Activated CD8-positive, alpha-beta memory T cell treated with anti-CD3 and anti-CD28 coated beads, Interleukin-2, amount 10 ng/mL, durations not matched to agents 7 days and 5 days (primary cell): Measurements from ENCODE around the gene GRIK2. TPM values are rescaled to one million over a fixed set of nuclear protein-coding genes. Genes with fewer than 3 reads are reported as not detected.

Experiments
- ATAC-seq: fragments of 150-1000 bp; cut with Tn5 transposase; one replicate; pipeline ENCODE4 v1.10.0; 2021; ENCODE audit warnings: moderate library complexity
- CTCF ChIA-PET: fragments of 350-600 bp; sonication (Branson Sonifier 250); formaldehyde crosslinking; loops from one replicate; lab custom pipeline; 2021; ENCODE audit warnings: antibody characterized with exemption; lab: Charles Lee
- DNase-seq: peaks from one replicate; pipeline ENCODE4 v3.0.0-alpha.2; 2020
- H3K27ac Mint-ChIP-seq: one replicate; pipeline ENCODE4 v1.8.0; 2021; ENCODE audit warnings: mild to moderate bottlenecking, mixed read lengths
- H3K27me3 Mint-ChIP-seq: one replicate; pipeline ENCODE4 v1.8.0; 2021; ENCODE audit warnings: mixed read lengths
- H3K36me3 Mint-ChIP-seq: one replicate; pipeline ENCODE4 v1.8.0; 2021; ENCODE audit warnings: mild to moderate bottlenecking, mixed read lengths
- H3K4me1 Mint-ChIP-seq: one replicate; pipeline ENCODE4 v1.8.0; 2021; ENCODE audit warnings: mixed read lengths
- H3K4me3 Mint-ChIP-seq: one replicate; pipeline ENCODE4 v1.8.0; 2021; ENCODE audit warnings: mild to moderate bottlenecking, moderate library complexity, mixed read lengths
- H3K9me3 Mint-ChIP-seq: one replicate; pipeline ENCODE4 v1.8.0; 2022; ENCODE audit warnings: low read depth, mixed read lengths
- total RNA-seq, 2 experiments: library from RNA; stranded (reverse); gene quantifications; one replicate each; pipeline ENCODE4 v1.2.3, GENCODE V29; 2021

GRIK2 gene
- total RNA-seq, 2 experiments from 2014 or later: not detected

DNA sequence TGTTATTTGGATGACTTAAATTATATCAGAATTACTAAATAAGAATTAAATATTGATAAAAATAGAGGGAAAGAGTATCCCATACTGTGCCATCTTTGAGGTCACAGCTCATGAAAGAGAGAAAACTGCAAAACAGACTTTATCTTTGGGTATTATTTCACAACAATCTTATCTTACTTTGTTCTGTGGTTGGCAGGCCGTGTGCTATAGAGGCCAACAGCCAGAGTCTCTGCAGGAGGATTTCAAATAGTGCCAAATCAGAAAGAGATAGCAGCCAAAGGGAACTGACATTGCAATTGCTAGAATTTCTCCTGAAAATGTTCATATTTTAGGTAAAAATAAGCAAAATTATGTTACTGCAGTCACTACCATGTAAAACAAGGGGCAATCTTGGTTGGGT is 354.2 kb downstream of the GRIK2 start:
- Mint-ChIP-seq H3K4me1 (no peaks in the 10 kb centered on the region), H3K27me3 (no peaks in the 10 kb centered on the region), H3K27ac (no peak overlapping the region), H3K9me3 (no peaks in the 10 kb centered on the region), H3K36me3 (no peaks in the 10 kb centered on the region), H3K4me3 (no peak overlapping the region)
- ATAC-seq: no peak
- CTCF ChIA-PET: no interaction called here
- DNase-seq: no peak

DNA sequence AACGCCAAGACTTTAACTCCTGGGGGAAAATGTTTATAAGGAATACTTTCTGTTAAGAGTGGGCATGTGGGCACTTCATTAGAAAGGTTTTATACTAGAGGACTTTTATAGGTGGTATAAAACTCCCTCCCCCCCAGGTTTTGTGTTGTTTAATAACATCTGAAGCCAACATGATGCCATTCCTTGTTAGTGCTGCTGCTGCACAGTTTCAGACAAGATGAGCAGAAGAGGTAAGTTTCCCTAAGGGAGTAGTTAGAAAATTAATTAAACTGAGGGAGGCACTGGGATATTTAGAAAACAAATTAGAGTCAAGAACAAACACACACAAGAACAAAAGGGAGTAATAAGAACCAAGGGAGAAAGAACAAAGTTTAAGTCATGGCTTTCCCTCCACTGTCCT is 362.4 kb downstream of the GRIK2 start:
- H3K27me3 Mint-ChIP-seq: no peaks in the 10 kb centered on the region
- no peak overlapping the region for H3K4me3 Mint-ChIP-seq
- CTCF ChIA-PET: no interaction called here
- ATAC-seq: no peak
- no peaks in the 10 kb centered on the region for H3K4me1 Mint-ChIP-seq
- H3K36me3 Mint-ChIP-seq: no peaks in the 10 kb centered on the region
- no peak overlapping the region for H3K27ac Mint-ChIP-seq
- no peaks in the 10 kb centered on the region for H3K9me3 Mint-ChIP-seq
- no peak for DNase-seq

DNA sequence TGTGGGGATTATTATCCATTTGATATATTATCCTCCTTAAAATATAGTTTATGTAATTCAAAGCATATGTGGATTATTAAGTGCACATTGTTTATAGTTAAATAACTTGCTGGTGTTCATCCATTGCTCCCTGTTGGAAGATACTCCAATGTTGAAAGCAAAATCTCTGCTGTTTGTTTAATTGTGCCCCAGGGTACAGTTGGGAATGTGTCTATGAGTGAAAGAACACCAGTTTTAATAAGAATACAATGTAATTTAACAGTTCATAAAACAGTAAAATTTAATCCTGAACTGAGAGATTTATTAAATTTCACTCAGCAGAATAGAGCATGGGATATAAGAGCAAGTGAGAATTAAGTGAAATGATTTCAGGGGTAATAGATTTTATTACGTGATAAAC is 364.9 kb downstream of the GRIK2 start:
- no peak for DNase-seq
- Mint-ChIP-seq H3K27me3 (no peaks in the 10 kb centered on the region), H3K36me3 (no peaks in the 10 kb centered on the region), H3K27ac (no peak overlapping the region), H3K4me1 (no peaks in the 10 kb centered on the region), H3K9me3 (no peaks in the 10 kb centered on the region), H3K4me3 (no peak overlapping the region)
- CTCF ChIA-PET: no interaction called here
- no peak for ATAC-seq

DNA sequence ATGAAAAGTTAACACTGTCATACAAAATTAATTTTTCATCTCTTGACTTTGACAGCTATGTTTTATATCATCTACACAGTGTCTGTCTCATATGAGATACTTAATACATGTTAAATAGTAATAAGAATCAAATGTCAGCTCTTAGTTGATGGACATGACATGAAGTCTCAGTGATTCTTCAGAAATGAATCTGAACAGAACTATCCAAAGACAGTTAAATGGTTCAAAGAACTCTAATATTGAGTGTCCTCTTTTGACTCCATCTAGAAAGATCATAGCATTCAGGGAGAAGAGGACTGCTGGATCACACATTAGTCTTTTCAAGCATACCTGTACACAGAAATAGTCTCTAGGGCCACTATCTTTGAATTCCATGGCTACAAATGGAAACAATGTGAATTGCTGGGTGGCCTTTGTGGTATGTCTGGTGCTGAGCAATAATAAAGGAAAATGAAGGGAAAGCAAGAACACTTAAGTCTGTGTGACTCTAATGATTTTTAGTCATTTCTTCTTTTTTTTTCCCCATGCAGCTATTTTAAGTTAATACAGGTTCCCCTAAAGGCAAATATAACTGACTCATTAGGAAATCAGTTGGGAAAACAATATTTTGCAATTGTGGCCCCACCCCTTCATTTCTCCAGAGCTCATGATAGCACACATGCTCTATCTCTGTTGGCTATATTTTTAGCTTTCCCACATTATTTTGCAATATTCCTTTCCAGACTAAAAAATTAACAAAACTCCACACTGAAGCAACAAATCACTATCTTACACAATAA is 367.5 kb downstream of the GRIK2 start:
- Mint-ChIP-seq H3K4me3 (no peak overlapping the region), H3K27ac (no peak overlapping the region), H3K27me3 (no peaks in the 10 kb centered on the region), H3K4me1 (no peaks in the 10 kb centered on the region), H3K36me3 (no peaks in the 10 kb centered on the region), H3K9me3 (no peaks in the 10 kb centered on the region)
- DNase-seq: no peak
- CTCF ChIA-PET: no interaction called here
- ATAC-seq: no peak

DNA sequence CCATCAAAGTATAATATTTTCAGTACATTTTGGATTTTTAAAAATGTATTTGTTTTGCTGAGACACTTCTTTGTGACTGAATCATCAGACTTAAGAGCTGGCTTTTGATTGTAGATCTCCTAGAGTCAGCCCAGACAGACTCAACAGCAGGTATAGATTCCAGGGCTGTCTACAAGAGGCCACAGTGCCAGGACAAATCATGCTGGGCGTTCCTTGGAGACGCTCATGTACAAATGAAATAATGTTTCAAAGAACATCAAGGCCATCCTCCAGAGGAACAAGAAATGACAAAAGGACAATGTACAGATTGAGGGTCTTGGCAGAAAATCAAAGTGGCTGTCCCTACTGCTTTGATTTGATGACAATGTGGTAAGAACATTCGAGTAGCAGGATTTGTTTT is 369.3 kb downstream of the GRIK2 start:
- Mint-ChIP-seq H3K9me3 (no peaks in the 10 kb centered on the region), H3K27me3 (no peaks in the 10 kb centered on the region), H3K36me3 (no peaks in the 10 kb centered on the region), H3K4me3 (no peak overlapping the region), H3K27ac (no peak overlapping the region), H3K4me1 (no peaks in the 10 kb centered on the region)
- CTCF ChIA-PET: no interaction called here
- DNase-seq (no peak), ATAC-seq (no peak)

DNA sequence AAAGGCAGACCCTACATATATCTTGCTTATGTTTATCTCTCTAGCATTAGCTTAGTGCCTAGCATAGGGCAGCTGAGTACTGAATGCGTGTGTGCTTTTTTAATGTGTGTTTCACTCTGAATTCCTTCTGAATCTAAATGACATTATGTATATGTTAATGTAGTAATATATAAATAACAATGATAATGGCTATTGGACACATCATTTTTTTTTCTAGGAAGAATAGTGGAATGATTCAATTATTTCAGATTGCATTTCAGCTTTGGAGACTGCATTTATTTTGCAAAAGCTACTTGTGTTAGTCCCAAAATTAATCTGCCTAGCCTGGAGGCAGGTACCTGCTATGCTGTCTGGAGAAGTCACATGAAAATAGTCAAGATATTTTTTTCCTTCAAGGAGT is 371.8 kb downstream of the GRIK2 start:
- no peaks in the 10 kb centered on the region for H3K4me1 Mint-ChIP-seq
- CTCF ChIA-PET: no interaction called here
- H3K27ac Mint-ChIP-seq: no peak overlapping the region
- H3K9me3 Mint-ChIP-seq: no peaks in the 10 kb centered on the region
- no peaks in the 10 kb centered on the region for H3K27me3 Mint-ChIP-seq
- H3K36me3 Mint-ChIP-seq: no peaks in the 10 kb centered on the region
- no peak for DNase-seq
- no peak for ATAC-seq
- H3K4me3 Mint-ChIP-seq: no peak overlapping the region

DNA sequence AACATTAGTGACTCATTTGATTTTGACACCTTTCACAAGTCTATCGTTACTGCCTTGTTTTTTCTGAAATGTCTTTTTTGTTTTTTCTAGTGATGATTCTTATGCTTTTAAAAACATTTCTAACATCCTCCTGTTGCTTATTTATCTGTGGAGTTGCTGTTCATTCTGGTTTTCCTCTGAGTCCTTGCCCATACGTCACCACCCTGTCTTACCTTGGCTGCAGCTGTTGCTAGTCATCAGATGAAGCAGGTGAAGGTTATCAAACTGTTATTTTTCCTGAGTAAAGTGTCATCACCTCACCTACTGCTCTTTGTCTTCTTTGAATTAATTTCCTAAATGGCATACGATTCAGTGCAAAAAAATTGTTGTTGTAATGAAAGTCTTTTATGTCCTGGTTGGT is 376.6 kb downstream of the GRIK2 start:
- Mint-ChIP-seq H3K9me3 (peaks cover 3% of the 10 kb centered on the region), H3K4me3 (no peak overlapping the region), H3K4me1 (no peaks in the 10 kb centered on the region), H3K36me3 (no peaks in the 10 kb centered on the region), H3K27ac (no peak overlapping the region), H3K27me3 (no peaks in the 10 kb centered on the region)
- DNase-seq (no peak), ATAC-seq (no peak)
- CTCF ChIA-PET: no interaction called here

DNA sequence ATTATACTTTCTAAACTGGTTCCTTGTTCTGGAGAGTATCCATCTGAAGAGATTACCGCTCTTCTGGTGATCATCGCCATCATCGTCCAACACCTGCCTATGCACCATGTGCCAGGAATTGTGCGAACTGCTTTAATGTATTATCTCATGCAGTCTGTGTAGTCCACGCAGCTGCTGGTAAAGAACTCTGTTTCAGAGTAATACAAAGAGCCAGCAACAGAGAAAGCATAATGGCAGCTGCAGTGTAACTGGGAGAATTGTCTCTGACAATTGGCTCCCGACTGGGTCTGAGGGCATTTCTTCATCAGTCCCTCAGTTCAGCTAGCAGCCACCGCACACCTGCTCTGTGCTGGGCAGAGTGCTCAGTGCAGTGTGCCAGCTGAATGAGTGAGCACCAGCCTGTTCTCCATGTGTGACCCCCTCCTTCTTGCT is 383.4 kb downstream of the GRIK2 start:
- CTCF ChIA-PET: no interaction called here
- H3K36me3 Mint-ChIP-seq: no peaks in the 10 kb centered on the region
- no peaks in the 10 kb centered on the region for H3K27me3 Mint-ChIP-seq
- DNase-seq (no peak), ATAC-seq (no peak)
- peaks cover 2% of the 10 kb centered on the region for H3K9me3 Mint-ChIP-seq
- H3K4me1 Mint-ChIP-seq: no peaks in the 10 kb centered on the region
- H3K4me3 Mint-ChIP-seq: no peak overlapping the region
- H3K27ac Mint-ChIP-seq: no peak overlapping the region

DNA sequence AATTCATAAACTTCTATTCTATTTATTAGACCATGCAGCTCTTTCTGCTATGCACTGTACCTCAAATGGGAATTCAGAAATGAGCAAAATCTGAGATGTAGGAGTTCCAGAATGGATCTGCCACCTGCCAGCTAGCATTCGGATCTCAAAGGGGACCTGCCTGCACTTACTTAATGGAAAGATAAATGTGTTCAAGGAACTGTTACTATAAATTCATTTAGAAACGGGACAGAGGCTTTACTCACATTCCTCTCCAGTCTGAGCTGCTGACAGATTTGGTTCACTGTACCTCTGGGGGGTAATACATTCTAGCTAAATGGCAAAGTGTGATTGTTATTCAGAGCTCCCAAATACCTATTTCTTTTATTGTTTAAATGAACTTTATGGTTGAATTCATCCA is 384.1 kb downstream of the GRIK2 start:
- H3K36me3 Mint-ChIP-seq: no peaks in the 10 kb centered on the region
- peaks cover 3% of the 10 kb centered on the region for H3K9me3 Mint-ChIP-seq
- CTCF ChIA-PET: no interaction called here
- no peaks in the 10 kb centered on the region for H3K27me3 Mint-ChIP-seq
- H3K27ac Mint-ChIP-seq: no peak overlapping the region
- ATAC-seq: no peak
- H3K4me1 Mint-ChIP-seq: no peaks in the 10 kb centered on the region
- no peak for DNase-seq
- H3K4me3 Mint-ChIP-seq: no peak overlapping the region

DNA sequence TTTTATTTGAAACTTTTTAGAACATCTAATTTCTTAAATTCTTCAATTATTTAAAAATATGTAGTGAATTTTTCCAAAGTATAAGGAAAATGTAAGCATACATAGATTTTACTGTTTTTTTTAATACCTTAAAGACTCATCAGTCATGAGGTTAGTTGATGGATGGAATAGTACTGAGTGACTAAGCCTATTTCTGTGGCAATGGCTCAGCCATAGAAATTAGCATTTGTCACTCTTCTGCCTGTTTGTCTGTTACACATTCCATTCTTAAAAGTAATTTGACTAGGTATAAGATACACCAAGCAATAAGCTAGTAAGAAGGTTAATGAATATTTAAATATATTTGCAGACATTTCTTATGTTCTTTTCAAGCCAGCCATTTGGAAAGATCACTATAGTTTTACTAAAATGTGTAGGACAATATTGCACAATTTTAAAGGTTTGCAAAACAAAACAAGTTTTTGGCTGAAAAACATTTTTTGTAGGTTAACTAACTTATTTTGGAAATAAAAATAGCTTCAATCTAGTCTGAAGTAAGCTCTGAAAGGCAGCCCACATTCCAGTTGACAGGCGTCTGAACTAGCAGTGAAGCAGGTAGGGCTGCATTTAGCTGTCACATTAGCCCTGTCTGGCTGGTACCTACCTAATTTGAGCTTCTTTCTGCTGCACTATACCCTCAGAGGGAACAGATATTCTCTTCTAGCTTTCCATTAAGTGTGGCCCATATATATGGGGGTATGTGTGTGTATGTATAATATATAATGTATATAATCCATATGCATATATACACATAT is 385.7 kb downstream of the GRIK2 start:
- DNase-seq (no peak), ATAC-seq (no peak)

DNA sequence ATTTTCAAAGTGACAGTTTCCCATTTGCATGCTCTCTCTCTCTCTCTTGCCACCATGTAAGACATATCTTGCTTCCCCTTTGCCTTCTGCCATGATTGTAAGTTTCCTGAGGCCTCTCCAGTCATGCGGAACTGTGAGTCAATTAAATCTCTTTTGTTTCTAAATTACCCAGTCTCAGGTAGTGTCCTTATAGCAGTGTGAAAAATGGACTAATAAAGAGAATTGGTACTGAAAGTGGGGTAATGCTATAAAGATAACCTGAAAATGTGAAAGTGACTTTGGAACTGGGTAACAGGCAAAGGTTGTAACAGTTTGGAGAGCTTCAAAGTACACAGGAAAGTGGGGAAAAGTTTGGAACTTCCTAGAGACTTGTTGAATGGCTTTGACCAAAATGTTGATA is 389.8 kb downstream of the GRIK2 start:
- Mint-ChIP-seq H3K9me3 (peaks cover 6% of the 10 kb centered on the region), H3K27me3 (no peaks in the 10 kb centered on the region), H3K4me3 (no peak overlapping the region), H3K36me3 (no peaks in the 10 kb centered on the region), H3K27ac (no peak overlapping the region), H3K4me1 (no peaks in the 10 kb centered on the region)
- DNase-seq (no peak), ATAC-seq (no peak)
- CTCF ChIA-PET: no interaction called here

More for the DNA sequence above, 385.7 kb downstream of the GRIK2 start:
- Mint-ChIP-seq H3K36me3 (no peaks in the 10 kb centered on the region), H3K27ac (no peak overlapping the region), H3K9me3 (peaks cover 3% of the 10 kb centered on the region), H3K27me3 (no peaks in the 10 kb centered on the region), H3K4me3 (no peak overlapping the region), H3K4me1 (no peaks in the 10 kb centered on the region)
- CTCF ChIA-PET: no interaction called here

DNA sequence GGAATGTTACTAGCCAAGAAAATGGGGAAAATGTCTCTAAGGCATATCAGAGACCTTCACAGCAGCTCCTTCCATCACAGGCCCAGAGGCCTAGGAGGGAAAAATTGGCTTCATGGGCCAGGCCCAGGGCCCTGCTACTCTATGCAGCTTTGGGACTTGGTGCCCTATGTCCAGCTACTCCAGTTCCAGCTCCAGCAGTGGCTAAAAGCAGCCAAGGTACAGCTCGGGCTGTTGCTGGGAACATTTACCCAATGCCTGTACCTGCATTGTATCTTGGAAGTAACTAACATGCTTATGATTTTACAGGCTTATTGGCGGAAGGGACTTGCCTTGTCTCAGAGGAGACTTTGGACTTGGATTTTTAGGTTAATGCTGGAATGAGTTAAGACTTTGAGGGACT is 390.6 kb downstream of the GRIK2 start:
- CTCF ChIA-PET: no interaction called here
- ATAC-seq: no peak
- H3K9me3 Mint-ChIP-seq: peaks cover 6% of the 10 kb centered on the region
- DNase-seq: no peak
- no peak overlapping the region for H3K4me3 Mint-ChIP-seq
- no peaks in the 10 kb centered on the region for H3K36me3 Mint-ChIP-seq
- no peaks in the 10 kb centered on the region for H3K4me1 Mint-ChIP-seq
- no peak overlapping the region for H3K27ac Mint-ChIP-seq
- no peaks in the 10 kb centered on the region for H3K27me3 Mint-ChIP-seq

DNA sequence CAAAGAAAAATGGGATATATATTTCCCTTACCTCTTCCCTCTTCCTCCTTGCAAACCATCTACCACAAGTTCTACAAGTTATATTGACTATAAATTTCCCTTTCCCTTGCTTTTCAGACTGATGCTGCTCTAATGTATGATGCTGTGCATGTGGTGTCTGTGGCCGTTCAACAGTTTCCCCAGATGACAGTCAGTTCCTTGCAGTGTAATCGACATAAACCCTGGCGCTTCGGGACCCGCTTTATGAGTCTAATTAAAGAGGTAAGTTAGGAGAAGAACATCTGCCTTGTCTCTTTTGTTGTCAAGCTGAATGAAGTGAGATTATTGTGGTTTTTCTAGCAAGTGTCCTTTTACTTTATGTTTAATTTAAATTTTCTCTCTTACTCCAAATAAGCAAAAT is 406.0 kb downstream of the GRIK2 start:
- Mint-ChIP-seq H3K4me3 (no peak overlapping the region), H3K27me3 (no peaks in the 10 kb centered on the region), H3K36me3 (no peaks in the 10 kb centered on the region), H3K9me3 (no peaks in the 10 kb centered on the region), H3K27ac (no peak overlapping the region), H3K4me1 (no peaks in the 10 kb centered on the region)
- CTCF ChIA-PET: no interaction called here
- ATAC-seq (no peak), DNase-seq (no peak)

DNA sequence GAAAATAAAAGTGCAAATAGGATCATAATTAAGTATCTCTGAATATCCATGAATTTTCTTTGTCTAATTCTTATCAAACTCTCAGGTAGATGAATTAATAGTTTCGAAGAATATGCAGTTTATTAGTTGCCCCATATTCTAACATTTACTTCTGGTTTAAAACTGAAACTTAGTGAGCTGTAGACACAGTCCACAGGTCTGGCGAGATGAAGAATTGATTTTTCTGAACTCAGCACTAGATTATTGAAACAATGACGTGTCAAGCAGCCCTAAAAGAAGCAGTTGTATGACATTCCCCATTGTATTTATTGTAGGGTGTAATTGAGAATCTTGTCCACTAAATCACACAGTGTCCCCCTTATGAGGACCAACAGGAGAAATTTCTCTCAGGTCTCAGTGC is 407.1 kb downstream of the GRIK2 start:
- Mint-ChIP-seq H3K27me3 (no peaks in the 10 kb centered on the region), H3K36me3 (no peaks in the 10 kb centered on the region), H3K9me3 (no peaks in the 10 kb centered on the region), H3K4me1 (no peaks in the 10 kb centered on the region), H3K27ac (no peak overlapping the region), H3K4me3 (no peak overlapping the region)
- no peak for DNase-seq
- CTCF ChIA-PET: no interaction called here
- no peak for ATAC-seq
